NCI-H526 treated with DMSO at 0.1 percent for 48 hours (cell line): ENCODE results near the gene MYLK.

ENCODE experiments used
- DNase-seq: peaks from one replicate; lab custom pipeline; 2025; lab: John Stamatoyannopoulos, UW

The MYLK gene

GRCh38 chr3:123793425-123793824 lies 90.7 kb downstream of the MYLK start:
- DNase-seq = no peak

- DNase-seq = no peak
Measured at GRCh38 chr3:123792473-123793201, 91.5 kb downstream of the MYLK start.

GRCh38 chr3:123791898-123792297 lies 92.2 kb downstream of the MYLK start:
- DNase-seq = no peak

- DNase-seq = no peak
Measured at GRCh38 chr3:123791417-123791816, 92.7 kb downstream of the MYLK start.

GRCh38 chr3:123791073-123791370 lies 93.1 kb downstream of the MYLK start:
- no peak for DNase-seq

- DNase-seq = no peak
Measured at GRCh38 chr3:123790254-123791072, 93.7 kb downstream of the MYLK start.

- DNase-seq = no peak
Measured at GRCh38 chr3:123789760-123790159, 94.4 kb downstream of the MYLK start.

- DNase-seq = no peak
Measured at GRCh38 chr3:123789160-123789559, 95.0 kb downstream of the MYLK start.

- DNase-seq = no peak
Measured at GRCh38 chr3:123788710-123789109, 95.4 kb downstream of the MYLK start.

GRCh38 chr3:123787133-123787532 lies 97.0 kb downstream of the MYLK start:
- DNase-seq = no peak

GRCh38 chr3:123785602-123786001 lies 98.5 kb downstream of the MYLK start:
- DNase-seq = no peak

- DNase-seq = no peak
Measured at GRCh38 chr3:123783811-123784210, 100.3 kb downstream of the MYLK start.

GRCh38 chr3:123783050-123783689 lies 101.0 kb downstream of the MYLK start:
- DNase-seq = no peak

- no peak for DNase-seq
Measured at GRCh38 chr3:123782488-123782887, 101.6 kb downstream of the MYLK start.

GRCh38 chr3:123781571-123782275 lies 102.4 kb downstream of the MYLK start:
- no peak for DNase-seq

GRCh38 chr3:123781138-123781537 lies 103.0 kb downstream of the MYLK start:
- DNase-seq = no peak

- no peak for DNase-seq
Measured at GRCh38 chr3:123780656-123781055, 103.5 kb downstream of the MYLK start.

GRCh38 chr3:123779655-123780231 lies 104.4 kb downstream of the MYLK start:
- no peak for DNase-seq

GRCh38 chr3:123778991-123779622 lies 105.0 kb downstream of the MYLK start:
- DNase-seq = no peak

- no peak for DNase-seq
Measured at GRCh38 chr3:123778525-123778924, 105.6 kb downstream of the MYLK start.

GRCh38 chr3:123776071-123776782 lies 107.9 kb downstream of the MYLK start:
- DNase-seq = no peak
